HUES64 (cell line): ENCODE measurements around the gene RAI1.
"Not testable (repeated sequence)": the region's sequence is repeated elsewhere in the genome, so short reads cannot be mapped to it uniquely, and the experiment has no call there.

Experiments
- H3K27ac ChIP-seq: 2 replicates; pipeline ENCODE4 v1.7.0; 2013; ENCODE audit warnings: low read depth, low read length, inconsistent platforms
- H3K27me3 ChIP-seq: 2 replicates; pipeline ENCODE4 v1.6.1; 2013; ENCODE audit warnings: mild to moderate bottlenecking, low read length; ENCODE audit not compliant: insufficient read depth
- H3K36me3 ChIP-seq: 2 replicates; pipeline ENCODE4 v1.6.1; 2013; ENCODE audit warnings: mild to moderate bottlenecking, low read length; ENCODE audit not compliant: insufficient read depth
- H3K4me1 ChIP-seq: 2 replicates; pipeline ENCODE4 v1.6.1; 2013; ENCODE audit warnings: mild to moderate bottlenecking, low read length, moderate library complexity; ENCODE audit not compliant: insufficient read depth
- H3K4me3 ChIP-seq: 2 replicates; pipeline ENCODE4 v1.5.1; 2013; ENCODE audit warnings: mild to moderate bottlenecking, low read length, moderate library complexity
- H3K9ac ChIP-seq: 2 replicates; pipeline ENCODE4 v1.6.1; 2013; ENCODE audit warnings: mild to moderate bottlenecking, low read depth, low read length
- H3K9me3 ChIP-seq: 2 replicates; pipeline ENCODE4 v1.6.1; 2013; ENCODE audit warnings: low read depth, low read length; ENCODE audit not compliant: insufficient read depth
- WGBS: fragments of 150-250, 120-280 bp; methylation state at CpG from one replicate; pipeline ENCODE4 v1.1.7; 2013; ENCODE audit warnings: missing lambda C conversion rate; 5-methylcytosine and 5-hydroxymethylcytosine counted together

RAI1 gene

DNA sequence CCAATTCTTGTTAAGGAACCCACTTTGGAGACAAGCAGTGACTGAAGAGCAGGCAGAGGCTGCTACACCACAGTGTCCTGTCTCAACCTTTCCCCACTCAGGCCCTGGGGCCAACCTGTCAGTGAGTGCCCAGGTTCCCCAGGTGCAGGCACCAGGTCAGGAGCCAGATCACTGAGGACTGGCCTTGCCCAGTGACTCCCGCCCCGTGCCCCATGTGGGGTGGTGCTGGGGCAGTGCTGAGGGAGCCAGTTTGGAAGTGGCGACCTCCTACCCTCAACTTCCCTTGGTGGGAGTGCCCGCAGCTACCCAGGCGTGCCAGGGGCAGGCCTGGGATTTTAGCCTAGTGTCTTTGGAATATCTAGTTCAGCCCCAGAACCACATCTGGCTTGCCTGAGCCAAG, 126.2 kb downstream of the RAI1 start:
- Histone ChIP-seq H3K27ac (no peak overlapping the region), H3K9ac (no peak overlapping the region), H3K27me3 (peaks cover 26% of the 10 kb centered on the region), H3K9me3 (no peaks in the 10 kb centered on the region), H3K4me3 (no peak overlapping the region), H3K4me1 (peaks cover 17% of the 10 kb centered on the region), H3K36me3 (no peaks in the 10 kb centered on the region)
- 92% methylated on average over 5 of the region's 5 CpGs for WGBS

DNA sequence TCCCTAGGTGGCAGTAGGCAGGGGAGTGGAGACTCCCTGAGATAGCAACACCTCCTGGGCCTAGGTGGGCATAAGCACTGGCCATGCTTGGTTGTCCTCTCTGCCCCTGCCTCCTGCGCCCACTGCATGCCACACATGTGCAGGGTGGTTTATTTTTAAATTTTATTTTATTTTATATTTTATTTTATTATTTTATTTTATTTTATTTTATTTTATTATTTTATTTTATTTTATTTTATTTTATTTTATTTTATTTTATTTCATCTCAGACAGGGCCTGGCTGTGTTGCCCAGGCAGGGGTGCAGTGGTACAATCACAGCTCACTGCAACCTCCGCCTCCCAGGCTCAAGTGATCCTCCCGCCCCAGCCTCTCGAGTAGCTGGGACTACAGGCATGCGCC, 126.9 kb downstream of the RAI1 start:
- H3K4me1 ChIP-seq: peaks cover 17% of the 10 kb centered on the region
- H3K4me3 ChIP-seq, H3K9ac ChIP-seq, H3K9me3 ChIP-seq, H3K36me3 ChIP-seq, H3K27ac ChIP-seq: not testable (repeated sequence)
- WGBS: over 99% methylated on average over 4 of the region's 5 CpGs
- peaks cover 26% of the 10 kb centered on the region for H3K27me3 ChIP-seq

DNA sequence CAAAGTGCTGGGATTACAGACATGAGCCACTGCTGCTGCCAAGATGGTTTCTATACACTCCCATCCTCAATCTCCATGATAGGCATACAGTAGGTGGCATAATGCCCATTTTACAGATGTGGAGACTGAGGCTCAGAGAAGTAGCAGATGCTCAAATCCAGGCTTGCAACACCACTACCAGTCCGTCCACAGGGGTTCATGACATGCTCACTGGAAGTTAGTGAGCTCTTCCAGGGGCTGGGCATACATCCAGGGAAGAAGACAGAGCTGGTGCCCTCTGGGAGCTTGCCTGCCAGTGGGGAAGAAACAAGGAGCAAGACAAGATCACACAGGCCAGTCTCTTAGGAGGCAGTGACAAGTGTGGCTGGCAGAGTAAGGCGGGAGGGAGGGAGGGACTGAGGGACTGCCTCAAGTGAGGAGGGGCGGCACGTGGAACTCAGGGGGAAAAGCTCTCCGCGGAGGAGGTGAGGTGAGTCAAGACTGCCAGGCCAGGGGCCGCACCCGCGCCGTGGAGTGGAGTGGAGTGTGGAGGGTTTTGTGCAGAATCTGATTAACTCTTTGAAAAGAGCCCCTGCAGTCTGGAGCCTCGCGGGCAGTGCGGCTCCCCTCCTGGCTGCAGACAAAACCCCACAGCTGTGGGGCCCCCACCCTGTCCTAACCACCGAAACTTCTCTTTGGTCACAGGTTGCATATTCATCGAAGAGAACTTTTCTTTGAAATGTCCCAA, 127.6 kb downstream of the RAI1 start:
- Histone ChIP-seq H3K36me3 (peaks cover 9% of the 10 kb centered on the region; the same call in 1 of the 2 replicates), H3K4me3 (peak overlapping the region; percentile 19; the same call in 1 of the 2 replicates)

DNA sequence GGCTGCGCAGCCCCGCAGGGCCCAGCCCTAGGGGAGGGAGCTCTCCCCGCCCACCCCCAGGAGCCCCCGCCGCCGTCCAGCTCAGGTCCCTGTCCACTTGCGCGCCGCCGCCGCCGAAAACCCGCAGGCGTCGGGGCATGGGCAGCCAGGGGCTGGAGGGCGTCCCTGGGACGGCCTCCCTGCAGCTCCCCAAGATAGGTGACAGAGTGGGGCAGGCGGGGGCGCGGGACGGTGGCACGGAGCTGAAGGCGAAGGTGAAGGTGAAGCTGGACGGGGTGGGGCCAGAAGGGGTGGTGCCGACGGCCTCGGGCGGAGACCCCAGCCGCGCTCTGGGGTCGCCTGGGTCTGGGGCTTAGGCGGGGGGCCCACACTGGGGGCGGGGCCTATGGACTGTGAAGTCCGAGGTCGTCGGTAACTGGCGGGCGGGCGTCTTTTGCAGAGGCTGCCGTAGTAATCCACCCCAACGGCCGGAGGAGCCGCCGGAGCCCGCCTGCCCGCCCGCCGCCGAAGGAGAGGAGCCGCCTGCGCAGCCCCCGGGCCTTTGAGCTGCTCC, 128.3 kb downstream of the RAI1 start:
- H3K9me3 ChIP-seq: no peaks in the 10 kb centered on the region
- peak overlapping the region; percentile 73; the same call in 1 of the 2 replicates for H3K9ac ChIP-seq
- 1% methylated on average over 49 of the region's 52 CpGs for WGBS
- peaks cover 17% of the 10 kb centered on the region for H3K4me1 ChIP-seq
- peaks cover 26% of the 10 kb centered on the region for H3K27me3 ChIP-seq
- peaks cover 17% of the 10 kb centered on the region for H3K36me3 ChIP-seq
- no peak overlapping the region for H3K27ac ChIP-seq
- peak overlapping the region; percentile 57 for H3K4me3 ChIP-seq

More for the DNA sequence above, 127.6 kb downstream of the RAI1 start:
- Histone ChIP-seq H3K27ac (no peak overlapping the region), H3K9ac (no peak overlapping the region), H3K9me3 (no peaks in the 10 kb centered on the region), H3K27me3 (peaks cover 26% of the 10 kb centered on the region), H3K4me1 (peaks cover 17% of the 10 kb centered on the region)
- 24% methylated on average over 15 of the region's 15 CpGs for WGBS

DNA sequence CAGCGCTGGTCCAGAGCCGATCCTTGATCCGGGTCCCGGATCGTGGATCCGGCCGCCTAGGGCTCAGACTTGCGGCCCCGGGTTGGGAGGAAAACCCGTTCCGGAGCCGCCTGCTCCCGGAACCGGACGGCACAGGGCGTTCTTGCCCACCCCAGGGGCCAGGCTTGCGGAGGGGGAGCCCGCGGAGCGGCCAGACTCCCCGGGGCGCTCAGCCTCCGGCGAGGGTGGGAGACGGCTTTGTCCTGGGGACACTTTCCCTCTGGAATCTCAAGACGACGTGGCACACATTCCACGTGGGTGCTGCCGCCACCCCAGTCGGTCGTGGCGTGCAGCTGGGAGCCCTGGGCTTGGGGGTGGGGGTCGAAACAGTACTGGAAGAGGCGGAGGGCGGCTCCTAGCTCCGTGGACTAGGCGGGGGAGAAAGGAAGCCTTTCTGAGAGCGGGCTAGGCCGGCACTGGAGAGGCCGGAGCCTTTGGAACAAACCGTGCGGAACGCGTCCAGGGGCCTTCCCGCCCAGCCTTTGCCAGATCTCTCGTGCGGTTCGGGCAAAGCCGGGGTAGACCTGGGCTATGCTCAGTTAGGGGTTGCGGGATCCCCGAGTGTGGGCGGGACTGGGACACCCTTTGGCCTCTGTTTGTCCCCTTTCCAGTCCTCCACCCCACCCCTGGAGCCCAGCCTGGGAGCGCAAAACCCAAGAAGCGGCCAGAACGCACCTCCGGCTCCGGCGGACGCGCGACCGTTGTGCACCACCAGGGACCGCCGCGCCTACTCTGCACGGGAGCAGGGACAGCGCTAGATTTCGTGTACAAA, 129.0 kb downstream of the RAI1 start:
- no peaks in the 10 kb centered on the region for H3K9me3 ChIP-seq
- peak overlapping the region; percentile 73 for H3K9ac ChIP-seq
- H3K36me3 ChIP-seq: peaks cover 23% of the 10 kb centered on the region
- 2% methylated on average over 68 of the region's 68 CpGs for WGBS
- peak overlapping the region; percentile 57 for H3K4me3 ChIP-seq
- peaks cover 17% of the 10 kb centered on the region for H3K4me1 ChIP-seq
- no peak overlapping the region for H3K27ac ChIP-seq
- peaks cover 26% of the 10 kb centered on the region for H3K27me3 ChIP-seq

DNA sequence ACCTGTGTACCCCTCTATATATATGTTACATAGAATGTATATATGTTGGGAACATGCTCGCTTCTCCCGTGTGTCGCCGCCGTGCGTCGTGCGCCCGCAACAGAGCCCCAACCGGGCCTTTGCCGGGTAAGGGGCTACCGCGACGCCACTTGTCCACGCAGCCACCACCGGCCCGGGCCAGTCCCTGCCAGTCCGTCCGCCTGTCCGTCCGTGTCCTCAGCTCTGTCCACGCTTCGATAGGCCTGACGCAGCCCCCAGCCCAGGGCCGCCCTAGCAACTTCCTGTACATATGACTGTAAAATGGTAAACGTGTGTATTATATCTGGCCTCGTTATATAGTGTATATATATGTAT, 129.6 kb downstream of the RAI1 start:
- Histone ChIP-seq H3K9ac (peak overlapping the region; percentile 73; the same call in 1 of the 2 replicates), H3K36me3 (peaks cover 29% of the 10 kb centered on the region), H3K4me3 (peak overlapping the region; percentile 57), H3K27ac (no peak overlapping the region), H3K4me1 (peaks cover 17% of the 10 kb centered on the region), H3K27me3 (peaks cover 26% of the 10 kb centered on the region), H3K9me3 (no peaks in the 10 kb centered on the region)
- 15% methylated on average over 24 of the region's 27 CpGs for WGBS

DNA sequence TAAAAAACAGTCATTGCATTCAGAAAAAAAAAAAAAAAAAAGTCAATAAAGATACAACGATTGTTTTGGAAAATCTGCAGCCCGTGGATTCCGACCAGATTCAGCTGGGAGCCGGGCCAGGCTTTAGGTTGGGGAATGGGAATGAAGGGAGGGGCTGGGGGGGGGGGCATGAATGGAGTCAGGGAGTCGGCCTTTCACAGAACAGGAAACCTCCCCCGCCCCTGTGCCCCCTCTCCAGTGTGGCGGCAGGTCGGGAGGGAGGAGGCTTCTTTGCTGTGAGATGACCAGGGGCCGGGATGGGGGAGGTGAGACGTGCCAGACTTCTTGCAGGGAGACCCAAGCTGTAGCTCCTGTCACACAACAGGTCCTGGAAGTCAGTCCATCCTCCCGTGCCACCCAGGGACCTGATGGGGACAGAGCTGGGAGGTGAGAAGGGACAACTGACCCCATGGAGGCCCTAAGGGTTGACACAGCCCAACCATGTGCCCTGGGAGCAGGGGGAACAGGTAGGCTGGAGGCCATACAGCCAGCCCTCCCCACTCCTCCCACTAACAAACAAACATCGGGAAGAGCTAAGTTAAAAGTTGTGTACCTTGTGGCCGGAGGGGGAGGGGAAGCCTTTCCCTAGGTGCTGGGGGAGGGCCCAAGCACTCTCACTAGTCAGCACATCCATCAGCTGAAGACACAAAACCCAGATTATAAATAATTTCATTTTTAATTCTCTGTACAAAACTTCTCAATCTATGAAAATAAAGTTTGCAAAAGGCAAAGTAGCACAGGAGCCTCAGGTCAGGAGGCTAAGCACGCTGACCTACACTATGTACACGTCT, 130.3 kb downstream of the RAI1 start:
- no peaks in the 10 kb centered on the region for H3K9me3 ChIP-seq
- H3K27ac ChIP-seq: no peak overlapping the region
- peaks cover 26% of the 10 kb centered on the region for H3K27me3 ChIP-seq
- peaks cover 35% of the 10 kb centered on the region for H3K36me3 ChIP-seq
- no peak overlapping the region for H3K9ac ChIP-seq
- no peak overlapping the region for H3K4me3 ChIP-seq
- 25% methylated on average over 12 of the region's 15 CpGs for WGBS
- peaks cover 17% of the 10 kb centered on the region for H3K4me1 ChIP-seq

DNA sequence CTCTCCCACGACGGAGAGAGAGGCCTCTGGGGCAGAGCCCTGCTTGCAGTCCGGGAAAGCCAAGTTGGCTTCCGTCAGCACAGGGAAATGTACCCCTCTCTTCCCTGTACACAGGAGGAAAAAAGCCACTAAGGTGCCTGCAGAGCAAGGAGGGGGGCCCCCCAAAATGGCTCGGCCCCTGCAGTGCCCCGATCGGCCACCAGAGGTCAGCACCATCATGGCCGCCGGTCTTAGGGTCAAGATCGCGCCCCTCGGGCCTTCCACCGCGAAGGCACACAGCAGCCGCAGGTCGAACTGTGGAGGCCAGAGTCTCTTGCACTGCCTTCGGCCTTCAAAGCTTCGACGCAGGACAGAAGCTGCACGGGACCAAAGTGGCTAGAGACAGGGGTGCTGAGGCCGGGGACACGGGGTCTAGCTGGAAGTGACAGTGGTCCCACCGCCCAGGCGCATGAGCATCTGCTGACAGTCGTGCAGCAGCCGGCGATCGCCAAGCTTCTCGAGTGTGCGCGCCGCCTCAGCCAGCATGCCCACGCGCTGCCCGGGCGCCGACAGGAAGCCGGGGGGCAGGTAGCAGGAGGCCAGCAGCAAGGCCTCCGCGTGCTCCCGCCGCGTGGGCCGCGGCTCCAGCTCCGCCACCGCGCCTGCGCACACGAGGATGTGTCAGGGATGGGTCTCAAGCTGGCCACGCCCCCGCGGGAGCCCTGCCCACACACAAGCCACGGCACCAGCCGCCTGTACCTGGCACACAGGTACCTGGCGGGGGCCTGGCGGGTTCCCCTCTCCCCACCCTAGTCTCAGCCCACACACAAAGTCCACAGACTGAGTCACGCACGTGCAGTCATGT, 131.2 kb downstream of the RAI1 start:
- Histone ChIP-seq H3K27me3 (peaks cover 26% of the 10 kb centered on the region), H3K4me3 (no peak overlapping the region), H3K36me3 (peaks cover 43% of the 10 kb centered on the region), H3K27ac (no peak overlapping the region), H3K9ac (no peak overlapping the region), H3K9me3 (no peaks in the 10 kb centered on the region), H3K4me1 (peaks cover 17% of the 10 kb centered on the region)
- 64% methylated on average over 59 of the region's 59 CpGs for WGBS

DNA sequence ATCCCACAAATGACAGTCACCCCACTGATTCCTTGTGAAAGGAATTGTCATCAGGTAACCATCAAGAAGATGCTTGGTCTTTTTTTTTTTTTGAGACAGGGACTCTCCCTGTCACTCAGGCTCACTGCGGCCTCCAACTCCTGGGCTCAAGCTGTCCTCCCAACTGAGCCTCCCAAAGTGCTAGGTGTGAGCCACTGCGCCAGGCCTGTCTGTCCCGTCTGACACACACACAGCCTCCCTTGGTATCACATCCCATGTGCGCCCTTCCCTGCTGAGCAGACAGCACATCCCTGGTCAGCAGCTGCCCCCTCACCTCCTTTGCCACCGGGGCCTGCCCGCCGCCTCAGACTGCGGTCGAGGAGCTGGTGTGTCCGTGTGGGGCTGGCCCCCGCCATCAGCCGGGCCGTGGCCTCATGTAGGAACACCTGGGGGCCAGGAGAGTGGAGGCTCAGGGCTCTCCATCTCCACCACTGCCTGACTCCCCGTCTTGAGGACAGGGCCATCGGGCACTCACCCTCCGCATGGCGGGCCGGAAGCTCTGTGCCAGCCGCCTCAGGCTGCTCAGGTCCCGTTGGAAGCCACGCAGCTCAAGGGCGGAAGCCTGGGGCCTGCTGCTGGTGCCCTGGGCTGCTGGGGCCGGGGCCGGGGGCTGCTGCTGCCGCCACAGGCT, 131.9 kb downstream of the RAI1 start:
- Histone ChIP-seq H3K27me3 (peaks cover 26% of the 10 kb centered on the region), H3K36me3 (peaks cover 48% of the 10 kb centered on the region), H3K4me3 (no peak overlapping the region), H3K9ac (no peak overlapping the region), H3K4me1 (peaks cover 17% of the 10 kb centered on the region), H3K9me3 (no peaks in the 10 kb centered on the region), H3K27ac (no peak overlapping the region)
- WGBS: 96% methylated on average over 25 of the region's 25 CpGs

DNA sequence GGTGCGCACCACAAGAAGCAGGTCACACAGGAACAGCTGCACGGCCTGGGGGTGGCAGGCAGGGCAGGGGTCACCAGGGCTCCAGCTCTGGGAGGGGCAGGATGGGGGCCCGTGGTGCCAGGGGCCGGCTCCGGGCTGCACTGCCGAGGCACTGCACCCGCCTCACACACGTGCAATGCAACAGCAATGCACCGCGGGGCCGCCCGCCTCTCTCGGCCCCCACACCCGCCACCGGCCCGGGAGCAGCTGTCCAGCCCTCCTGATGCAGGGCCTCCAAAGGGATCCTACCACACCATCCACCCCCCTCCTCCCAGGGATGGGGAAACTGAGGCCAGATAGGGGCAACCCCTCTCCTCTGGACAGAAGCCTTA, 132.5 kb downstream of the RAI1 start:
- Histone ChIP-seq H3K27me3 (peaks cover 22% of the 10 kb centered on the region), H3K9me3 (no peaks in the 10 kb centered on the region), H3K27ac (no peak overlapping the region), H3K4me3 (no peak overlapping the region), H3K4me1 (peaks cover 17% of the 10 kb centered on the region), H3K9ac (no peak overlapping the region), H3K36me3 (peaks cover 52% of the 10 kb centered on the region)
- 92% methylated on average over 16 of the region's 16 CpGs for WGBS
